Activated T-cell treated with anti-CD3 and anti-CD28 coated beads for 4 hours (primary cell): ENCODE data around the gene ATM.
"Not testable (repeated sequence)": the region's sequence is repeated elsewhere in the genome, so short reads cannot be mapped to it uniquely, and the experiment has no call there.

ENCODE experiments used
- DNase-seq: peaks from one replicate; pipeline ENCODE4 v3.0.0-alpha.2; 2020

Gene ATM

DNA sequence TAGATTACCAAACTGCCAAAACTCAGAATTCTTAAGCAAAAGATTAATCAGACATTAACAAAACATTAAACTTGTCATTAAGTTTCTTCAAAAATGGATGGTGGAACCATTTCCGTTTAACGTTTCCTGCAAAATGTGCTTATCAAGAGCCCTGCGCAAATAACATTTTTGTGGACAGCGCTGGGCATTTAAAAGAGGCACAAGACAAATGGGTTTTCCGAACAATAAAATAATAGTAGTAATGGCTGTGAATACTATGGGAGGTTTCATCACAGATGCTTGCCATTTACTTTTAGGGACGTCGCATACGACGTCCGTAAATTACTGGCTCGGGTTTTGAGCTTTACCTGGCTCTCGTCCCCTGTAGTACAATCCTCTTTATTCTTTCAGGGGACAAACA, 1.5 kb upstream of the ATM start:
- DNase-seq: no peak

GRCh38 chr11:108221911-108222573, 825 bp upstream of the ATM start:
- peak; percentile 18 for DNase-seq

GRCh38 chr11:108223348-108224149, 682 bp downstream of the ATM start:
- peak; percentile 19 for DNase-seq

- DNase-seq: no peak
Measured at GRCh38 chr11:108224366-108224765, 1.5 kb downstream of the ATM start.

GRCh38 chr11:108224911-108225786, 2.3 kb downstream of the ATM start:
- DNase-seq: no peak

GRCh38 chr11:108226036-108226435, 3.2 kb downstream of the ATM start:
- no peak for DNase-seq

- DNase-seq: no peak
Measured at GRCh38 chr11:108228251-108228650, 5.4 kb downstream of the ATM start.

DNA sequence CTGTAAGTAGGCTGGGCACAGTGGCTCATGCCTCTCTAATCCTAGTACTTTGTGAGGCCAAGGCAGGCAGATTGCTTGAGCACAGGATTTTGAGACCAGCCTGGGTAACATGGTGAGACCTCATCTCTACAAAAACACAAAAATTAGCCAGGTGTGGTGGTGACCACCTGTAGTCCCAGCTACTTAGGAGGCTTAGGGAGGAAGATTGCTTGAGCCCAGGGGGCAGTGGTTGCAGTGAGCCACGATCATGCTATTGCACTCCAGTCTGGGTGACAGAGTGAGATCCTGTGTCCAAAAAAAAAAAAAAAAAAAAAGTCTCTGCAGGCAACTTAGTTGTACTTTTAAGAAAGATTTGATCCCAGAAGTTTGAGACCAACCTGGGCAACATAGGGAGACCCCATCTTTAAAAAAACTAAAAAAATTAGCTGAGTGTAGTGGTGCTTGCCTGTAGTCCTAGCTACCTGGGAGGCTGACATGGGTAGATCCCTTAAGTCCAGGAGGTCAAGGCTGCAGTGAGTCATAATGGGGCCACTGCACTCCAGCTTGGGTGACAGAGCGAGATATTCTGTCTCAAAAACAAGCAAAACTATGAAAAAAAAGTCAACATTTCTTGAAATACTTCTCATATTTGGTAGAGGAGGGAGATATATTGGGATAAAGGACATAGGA, 10.5 kb downstream of the ATM start:
- DNase-seq: no peak

- DNase-seq: no peak
Measured at GRCh38 chr11:108235192-108235591, 12.3 kb downstream of the ATM start.

DNA sequence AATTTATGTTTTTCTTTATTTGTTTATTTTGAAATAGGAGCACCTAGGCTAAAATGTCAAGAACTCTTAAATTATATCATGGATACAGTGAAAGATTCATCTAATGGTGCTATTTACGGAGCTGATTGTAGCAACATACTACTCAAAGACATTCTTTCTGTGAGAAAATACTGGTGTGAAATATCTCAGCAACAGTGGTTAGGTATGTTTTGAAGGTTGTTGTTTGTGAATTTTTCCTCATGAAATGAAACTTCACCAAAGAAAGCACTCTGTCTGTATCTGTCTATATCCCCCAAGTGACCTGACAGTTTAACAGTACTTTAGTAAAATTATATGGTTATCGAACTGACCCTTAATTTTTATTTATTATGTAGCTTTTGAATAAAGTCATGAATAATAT, 12.8 kb downstream of the ATM start:
- no peak for DNase-seq

DNA sequence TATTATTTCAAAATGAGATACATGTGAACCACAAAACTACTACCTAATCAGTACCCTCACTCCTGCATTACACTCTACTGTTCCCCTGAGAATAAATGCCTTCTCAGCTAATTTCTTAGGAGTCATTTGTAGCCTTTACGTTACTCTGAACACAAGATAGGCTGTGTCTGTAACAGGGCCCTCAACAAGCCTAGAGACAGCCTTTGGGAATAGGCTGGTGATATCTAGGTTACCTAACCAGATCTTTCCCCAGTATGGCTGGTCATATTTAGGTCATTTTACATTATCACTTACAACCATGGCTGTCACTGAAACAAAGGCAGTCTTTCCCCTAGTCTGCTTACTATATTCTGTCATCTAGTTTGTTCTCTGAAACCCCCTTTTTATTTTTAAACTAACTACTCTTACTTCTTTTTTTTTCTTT, 14.2 kb downstream of the ATM start:
- no peak for DNase-seq

DNA sequence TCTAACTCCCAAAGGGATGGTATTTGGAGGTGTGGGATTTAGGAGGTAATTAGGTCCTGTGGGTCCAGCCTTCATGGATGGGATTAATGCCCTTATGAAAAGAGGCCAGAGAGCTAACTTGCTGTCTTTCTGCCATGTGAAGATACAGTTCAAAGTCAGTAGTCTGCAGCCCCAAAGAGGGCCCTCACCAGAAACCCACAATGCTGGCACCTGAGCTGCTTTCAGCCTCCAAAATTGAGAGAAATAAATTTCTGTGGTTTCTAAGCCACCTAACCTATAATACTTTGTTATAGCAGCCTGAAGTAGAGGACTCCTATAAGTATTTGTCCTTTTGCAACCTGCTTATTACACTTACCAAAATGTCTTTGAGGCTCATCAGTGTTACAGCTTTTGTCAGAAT, 16.2 kb downstream of the ATM start:
- DNase-seq: no peak

- DNase-seq: no peak
Measured at GRCh38 chr11:108241330-108242037, 18.6 kb downstream of the ATM start.

DNA sequence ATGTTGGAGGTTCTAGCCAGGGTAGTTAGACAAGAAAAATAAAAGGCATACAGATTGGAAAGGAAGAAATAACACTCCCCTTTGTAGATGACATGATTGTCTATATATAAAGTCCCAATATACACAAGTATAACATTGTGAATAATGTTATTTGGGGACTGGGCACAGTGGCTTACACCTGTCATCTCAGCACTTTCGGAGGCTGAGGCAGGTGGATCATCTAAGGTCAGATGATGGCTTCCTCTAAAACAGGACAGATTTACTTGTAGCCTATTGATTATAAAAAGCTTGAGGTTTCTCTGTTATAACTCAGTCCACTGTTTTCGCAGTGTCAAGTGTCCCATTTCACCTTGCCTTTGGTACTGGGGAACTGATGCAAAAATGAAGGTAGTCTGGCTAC, 19.6 kb downstream of the ATM start:
- no peak for DNase-seq

DNA sequence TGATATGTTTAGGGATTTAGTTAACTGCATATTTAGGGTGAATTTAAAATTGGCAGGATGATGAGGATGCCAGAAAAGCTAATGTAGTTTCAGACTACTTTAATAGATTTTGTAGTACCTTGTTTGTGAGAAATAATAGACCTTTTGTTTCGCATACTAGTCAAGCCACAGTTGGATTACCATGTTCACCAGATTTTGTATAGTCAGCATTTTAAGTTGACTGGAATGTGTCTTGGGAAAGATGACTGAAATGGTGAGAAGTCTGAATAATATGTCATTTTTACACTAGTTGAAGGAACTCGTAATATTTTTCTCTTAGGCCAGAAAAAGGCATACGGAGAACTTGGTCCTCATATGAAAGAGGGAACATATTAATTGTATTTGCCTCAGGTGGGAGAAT, 23.4 kb downstream of the ATM start:
- no peak for DNase-seq

DNA sequence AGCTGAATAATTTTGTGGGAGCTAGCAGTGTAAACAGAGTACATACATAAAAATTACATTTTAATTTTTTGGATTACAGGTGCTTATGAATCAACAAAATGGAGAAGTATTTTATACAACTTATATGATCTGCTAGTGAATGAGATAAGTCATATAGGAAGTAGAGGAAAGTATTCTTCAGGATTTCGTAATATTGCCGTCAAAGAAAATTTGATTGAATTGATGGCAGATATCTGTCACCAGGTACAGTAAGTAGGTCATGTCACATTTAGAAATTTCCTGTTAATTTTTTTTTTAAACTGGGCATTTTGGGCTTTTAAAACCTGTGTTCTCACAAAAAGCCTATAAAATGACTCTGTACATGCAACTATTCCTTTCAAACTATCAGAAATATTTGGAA, 24.0 kb downstream of the ATM start:
- no peak for DNase-seq

DNA sequence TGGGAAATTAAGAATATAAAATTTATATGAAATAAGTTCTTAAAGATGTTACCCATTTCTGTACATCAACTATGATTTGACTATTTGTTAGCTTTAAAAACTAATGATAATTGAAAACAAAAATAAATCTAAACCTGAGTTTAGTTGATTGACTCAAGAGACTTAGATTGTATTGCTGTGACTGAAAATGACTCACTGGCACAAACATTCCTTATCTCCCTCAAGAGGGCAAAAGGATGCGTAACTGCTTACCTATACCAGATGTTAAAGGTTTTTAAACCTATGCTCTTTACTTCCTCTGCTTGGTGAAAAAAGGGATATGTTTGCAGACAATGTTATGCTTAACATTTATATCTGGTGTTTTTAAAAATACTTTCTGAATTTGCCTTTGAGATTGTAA, 30.3 kb downstream of the ATM start:
- no peak for DNase-seq

DNA sequence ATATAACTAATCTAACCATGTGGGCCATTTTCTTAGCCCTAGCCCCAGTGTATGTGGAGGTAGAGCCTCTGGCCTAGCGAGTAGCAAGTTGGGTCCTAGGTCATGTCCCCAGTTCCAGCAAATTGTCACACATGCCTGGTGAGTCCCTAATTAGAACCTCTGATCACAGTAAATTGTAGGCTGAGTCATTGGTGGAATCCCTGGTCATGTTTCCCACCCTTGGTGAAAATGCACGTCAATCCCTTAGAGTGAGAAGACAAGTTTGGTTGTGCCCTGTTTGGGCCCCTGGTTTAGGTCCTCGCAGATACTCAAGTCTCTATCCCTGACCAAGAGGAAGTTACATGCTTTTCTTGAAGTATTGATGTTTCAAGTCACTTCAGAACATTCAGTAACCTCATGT, 46.7 kb downstream of the ATM start:
- DNase-seq: no peak

DNA sequence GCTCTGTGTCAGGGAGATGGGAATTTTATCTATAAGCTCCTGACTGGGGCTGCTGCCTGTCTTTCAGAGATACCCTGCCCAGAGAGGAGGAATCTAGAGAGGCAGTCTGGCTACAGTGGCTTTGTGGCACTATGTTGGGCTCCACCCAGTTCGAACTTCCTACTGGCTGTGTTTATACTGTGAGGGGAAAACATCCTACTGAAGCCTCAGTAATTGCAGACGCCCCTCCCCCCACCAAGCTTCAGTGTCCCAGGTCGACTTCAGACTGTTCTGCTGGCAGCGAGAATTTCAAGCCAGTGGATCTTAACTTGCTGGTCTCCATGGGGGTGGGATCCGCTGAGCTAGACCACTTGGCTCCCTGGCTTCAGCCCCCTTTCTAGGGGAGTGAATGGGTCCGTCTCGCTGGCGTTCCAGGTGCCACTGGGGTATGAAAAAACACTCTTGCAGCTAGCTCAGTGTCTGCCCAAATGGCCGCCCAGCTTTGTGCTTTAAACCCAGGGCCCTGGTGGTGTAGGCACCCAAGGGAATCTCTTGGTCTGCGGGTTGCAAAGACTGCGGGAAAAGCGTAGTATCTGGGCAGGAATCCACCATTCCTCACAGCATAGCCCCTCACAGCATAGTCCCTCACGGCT, 54.2 kb downstream of the ATM start:
- DNase-seq: not testable (repeated sequence)

DNA sequence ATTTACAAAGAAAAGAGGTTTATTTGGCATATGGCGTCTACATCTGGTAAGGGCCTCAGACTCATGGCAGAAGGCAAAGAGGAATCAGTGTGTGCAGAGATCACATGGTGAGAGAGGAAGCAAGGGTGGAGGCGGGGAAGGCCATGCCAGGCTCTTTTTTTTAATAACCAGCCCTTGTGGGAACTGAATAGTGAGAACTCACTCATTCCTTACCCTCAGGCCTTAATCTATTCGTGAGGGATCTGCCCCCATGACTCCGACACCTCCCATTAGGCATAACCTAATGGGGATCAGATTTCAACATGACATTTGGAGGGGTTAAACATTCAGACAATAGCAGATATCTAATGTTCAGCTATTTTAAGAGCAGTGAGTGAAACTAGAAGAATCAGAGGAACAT, 55.7 kb downstream of the ATM start:
- DNase-seq: no peak

DNA sequence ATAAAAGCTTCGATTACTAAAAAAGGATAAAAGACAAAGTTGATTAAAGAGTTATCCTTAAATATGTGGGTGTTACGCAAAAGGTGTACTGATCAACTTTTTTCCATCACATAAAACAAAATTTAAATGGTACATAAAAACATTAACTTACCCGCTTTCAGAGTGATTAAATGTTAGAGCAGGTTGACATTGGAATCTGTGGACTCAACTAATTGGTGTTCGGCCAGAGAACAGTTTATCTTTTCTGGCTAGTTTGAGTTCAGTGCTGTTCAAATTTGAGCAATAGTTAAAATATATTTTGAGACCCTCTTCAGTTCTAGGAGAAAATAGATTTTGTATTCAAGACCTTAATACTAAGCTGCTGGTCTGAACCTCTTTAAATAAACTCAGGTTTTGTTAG, 56.1 kb downstream of the ATM start:
- no peak for DNase-seq

GRCh38 chr11:108286370-108286769, 63.5 kb downstream of the ATM start:
- DNase-seq: no peak
